Right lobe of liver (tissue), 4 donors: Measurements from ENCODE around the gene PRDM1.

Experiments
- POLR2A ChIP-seq: fragments of 450-650 bp; IDR thresholded peaks from one replicate; pipeline ENCODE4 v1.6.1; 2017; ENCODE audit warnings: antibody characterized with exemption, mild to moderate bottlenecking
- TF ChIP-seq, protein P1 (sequence below), 4 donors: fragments of 200-600 bp in 3 of 4; fragments of 450-650 bp in 1 of 4; IDR thresholded peaks; one replicate each; pipeline versions ENCODE4 v1.5.1 to v1.8.0; 2016 to 2022; ENCODE audit warnings: antibody characterized with exemption in 4 of 4, mild to moderate bottlenecking in 2 of 4
- donor health status: DM: no; HTN: no; CAD: no.
- donor health status: DM: no; HTN: no; CAD: no.
- donor health status: DM: no; HTN: yes; CAD: no.

DNA sequence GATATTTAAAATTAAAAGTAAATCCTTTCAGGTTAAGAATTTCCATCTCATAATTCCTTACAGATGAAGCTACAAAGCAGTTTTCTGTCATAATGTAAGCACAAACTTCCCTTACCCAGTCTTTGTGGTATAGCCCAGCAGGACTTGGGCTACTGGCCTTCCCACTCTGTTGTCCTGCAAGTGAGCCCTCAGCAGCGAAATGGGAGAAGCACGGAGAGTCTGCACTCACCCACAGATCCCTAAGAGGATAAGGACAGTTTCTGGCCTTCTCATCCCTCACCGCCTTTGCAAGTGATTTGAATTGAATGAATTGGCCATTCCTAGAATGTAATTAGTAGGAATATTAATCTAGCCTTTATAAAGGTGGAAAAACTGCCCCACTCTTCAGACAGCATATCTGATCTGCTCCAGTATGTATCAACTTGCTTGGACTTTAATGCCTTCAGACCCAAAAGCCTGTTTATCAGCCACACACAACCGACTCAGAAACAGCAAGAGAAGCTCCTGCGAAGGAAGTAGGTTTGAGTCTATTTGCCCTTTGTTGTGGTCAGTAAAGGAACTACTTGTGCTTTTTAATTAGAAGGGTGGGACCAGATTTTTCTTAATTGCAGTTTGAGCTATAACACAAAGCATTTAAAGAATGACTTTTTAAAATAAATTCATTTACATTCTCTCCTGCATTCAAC lies 29.9 kb upstream of the PRDM1 start:
- TF ChIP-seq, protein P1, sequence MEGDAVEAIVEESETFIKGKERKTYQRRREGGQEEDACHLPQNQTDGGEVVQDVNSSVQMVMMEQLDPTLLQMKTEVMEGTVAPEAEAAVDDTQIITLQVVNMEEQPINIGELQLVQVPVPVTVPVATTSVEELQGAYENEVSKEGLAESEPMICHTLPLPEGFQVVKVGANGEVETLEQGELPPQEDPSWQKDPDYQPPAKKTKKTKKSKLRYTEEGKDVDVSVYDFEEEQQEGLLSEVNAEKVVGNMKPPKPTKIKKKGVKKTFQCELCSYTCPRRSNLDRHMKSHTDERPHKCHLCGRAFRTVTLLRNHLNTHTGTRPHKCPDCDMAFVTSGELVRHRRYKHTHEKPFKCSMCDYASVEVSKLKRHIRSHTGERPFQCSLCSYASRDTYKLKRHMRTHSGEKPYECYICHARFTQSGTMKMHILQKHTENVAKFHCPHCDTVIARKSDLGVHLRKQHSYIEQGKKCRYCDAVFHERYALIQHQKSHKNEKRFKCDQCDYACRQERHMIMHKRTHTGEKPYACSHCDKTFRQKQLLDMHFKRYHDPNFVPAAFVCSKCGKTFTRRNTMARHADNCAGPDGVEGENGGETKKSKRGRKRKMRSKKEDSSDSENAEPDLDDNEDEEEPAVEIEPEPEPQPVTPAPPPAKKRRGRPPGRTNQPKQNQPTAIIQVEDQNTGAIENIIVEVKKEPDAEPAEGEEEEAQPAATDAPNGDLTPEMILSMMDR (IDR thresholded peaks at IDR 0.05): no peak
- no peak for TF ChIP-seq POLR2A
